Stimulated activated CD8-positive, alpha-beta memory T cell treated with anti-CD3 and anti-CD28 coated beads, Interleukin-7, amount 100 ng/mL, for 48 hours (primary cell): ENCODE results near the gene HTT.
"Not testable (repeated sequence)": the region's sequence is repeated elsewhere in the genome, so short reads cannot be mapped to it uniquely, and the experiment has no call there.

Experiments used
- DNase-seq, 2 donors: peaks; one replicate each; pipeline ENCODE4 v3.0.0-alpha.2; 2020; ENCODE audit warnings: low read depth in 1 of 2; ENCODE audit errors: extremely low read depth in 1 of 2

Gene HTT

DNA sequence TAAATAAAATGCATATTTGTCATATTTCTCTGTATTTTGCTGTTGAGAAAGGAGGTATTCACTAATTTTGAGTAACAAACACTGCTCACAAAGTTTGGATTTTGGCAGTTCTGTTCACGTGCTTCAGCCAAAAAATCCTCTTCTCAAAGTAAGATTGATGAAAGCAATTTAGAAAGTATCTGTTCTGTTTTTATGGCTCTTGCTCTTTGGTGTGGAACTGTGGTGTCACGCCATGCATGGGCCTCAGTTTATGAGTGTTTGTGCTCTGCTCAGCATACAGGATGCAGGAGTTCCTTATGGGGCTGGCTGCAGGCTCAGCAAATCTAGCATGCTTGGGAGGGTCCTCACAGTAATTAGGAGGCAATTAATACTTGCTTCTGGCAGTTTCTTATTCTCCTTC, 3.3 kb downstream of the HTT start:
- peak in 1 of 2 donors; percentile 13 for DNase-seq

DNA sequence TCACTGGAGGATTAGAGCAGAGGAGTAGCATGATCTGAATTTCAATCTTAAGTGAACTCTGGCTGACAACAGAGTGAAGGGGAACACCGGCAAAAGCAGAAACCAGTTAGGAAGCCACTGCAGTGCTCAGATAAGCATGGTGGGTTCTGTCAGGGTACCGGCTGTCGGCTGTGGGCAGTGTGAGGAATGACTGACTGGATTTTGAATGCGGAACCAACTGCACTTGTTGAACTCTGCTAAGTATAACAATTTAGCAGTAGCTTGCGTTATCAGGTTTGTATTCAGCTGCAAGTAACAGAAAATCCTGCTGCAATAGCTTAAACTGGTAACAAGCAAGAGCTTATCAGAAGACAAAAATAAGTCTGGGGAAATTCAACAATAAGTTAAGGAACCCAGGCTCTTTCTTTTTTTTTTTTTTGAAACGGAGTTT, 5.2 kb downstream of the HTT start:
- no peak for DNase-seq

DNA sequence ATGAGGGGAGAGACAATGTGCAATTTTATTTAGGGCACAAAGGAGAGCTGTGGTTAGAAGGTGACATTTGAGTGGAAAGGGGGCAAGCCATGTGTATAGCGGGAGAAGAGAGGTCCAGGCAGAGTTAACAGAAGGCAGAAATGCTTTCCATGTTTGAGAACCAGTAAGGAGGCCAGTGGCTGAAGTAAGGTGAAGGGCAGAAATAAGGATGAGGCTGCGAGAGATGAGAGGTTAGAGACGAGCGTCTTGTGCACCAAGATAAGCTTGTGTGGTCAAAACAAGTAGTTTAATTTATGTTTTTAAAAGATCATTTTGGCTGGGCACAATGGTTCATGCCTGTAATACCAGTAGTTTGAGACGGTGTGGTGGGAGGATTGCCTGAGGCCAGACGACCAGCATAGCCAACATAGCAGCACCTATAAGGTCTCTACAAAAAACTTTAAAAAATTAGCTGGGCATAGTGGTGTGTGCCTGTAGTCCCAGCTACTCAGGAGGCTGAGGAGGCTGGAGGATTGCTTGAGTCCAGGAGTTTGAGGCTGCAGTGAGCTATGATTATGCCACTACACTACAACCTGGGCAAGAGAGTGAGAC, 8.5 kb downstream of the HTT start:
- DNase-seq, result no peak

DNA sequence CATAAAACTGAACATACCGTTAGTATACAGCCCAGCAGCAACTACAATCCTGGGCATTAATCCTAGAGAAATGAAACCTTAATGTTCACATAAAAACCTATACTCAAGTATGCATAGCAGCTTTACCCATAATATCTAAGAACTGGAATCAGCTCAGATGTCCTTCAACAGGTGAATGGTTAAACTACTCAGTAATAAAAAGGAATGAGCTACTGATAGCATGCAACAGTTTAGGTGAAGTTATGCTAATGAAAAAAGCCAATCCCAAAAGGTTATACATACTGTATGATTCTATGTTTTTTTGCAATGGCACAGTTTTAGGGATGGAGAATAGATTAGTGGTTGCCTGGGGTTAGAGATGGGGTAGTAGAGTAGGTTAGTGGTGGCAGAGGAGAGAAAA, 9.3 kb downstream of the HTT start:
- DNase-seq, result no peak

DNA sequence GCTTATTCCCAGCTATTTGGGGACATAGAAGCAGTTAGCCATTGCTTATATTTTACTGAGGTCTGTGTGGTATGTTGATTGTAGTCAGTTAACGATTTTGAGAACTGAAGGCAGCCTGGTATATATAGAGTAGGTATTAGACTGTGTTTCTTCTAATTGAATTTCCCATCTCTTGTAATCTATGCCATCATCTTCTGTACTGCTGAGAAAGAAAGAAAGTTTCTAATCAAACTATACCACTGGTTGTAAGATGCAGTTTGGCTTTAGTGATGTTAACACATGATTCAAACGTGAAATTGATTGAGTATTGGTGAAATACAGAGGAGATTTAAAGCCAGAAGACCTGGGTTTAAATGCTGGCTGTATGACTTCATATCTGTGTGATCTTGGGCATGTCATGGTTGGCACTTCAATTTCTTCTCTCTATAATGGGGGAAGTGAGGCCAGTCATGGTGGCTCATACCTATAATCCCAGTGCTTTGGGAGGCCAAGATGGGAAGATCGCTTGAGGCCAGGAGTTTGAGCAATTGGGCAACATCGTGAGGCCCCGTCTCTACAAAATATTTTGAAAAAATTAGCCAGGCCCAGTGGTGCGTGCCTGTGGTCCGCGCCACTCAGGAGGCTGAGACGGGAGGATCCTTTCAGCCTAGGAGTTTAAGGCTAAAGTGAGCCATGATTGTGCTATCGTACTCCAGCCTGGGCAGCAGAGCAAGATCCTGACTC, 11.6 kb downstream of the HTT start:
- DNase-seq, result no peak

DNA sequence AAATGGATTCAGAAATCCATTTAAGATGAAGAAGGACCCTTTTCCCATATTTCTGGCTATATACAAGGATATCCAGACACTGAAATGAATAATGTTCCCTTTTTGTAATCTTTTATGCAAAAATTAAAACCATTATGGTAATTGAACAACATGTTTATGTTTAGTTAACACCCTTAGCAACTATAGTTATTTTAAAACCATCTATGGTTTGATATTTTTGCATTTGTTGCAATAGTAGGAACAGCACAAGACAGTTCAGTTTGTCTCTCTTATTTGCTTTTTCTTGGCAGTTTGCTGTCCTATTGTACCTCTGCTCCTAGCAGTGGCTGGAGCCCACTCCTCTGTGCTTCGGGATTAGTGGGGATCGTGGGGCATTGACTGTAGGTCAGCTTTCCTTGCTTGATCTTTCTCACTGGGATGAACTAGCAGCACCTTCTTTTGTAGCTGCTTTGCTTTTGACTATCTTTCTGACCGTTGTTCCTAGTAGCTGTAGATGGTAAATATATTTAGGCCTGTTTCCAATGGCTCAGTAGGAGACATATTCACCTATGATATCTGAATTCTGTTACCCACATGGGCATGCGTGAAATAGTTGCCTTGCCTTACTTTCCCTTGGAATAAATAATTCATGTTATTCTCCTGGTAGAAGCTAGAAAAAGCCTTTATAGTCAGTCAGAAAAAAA, 12.8 kb downstream of the HTT start:
- DNase-seq, result no peak

DNA sequence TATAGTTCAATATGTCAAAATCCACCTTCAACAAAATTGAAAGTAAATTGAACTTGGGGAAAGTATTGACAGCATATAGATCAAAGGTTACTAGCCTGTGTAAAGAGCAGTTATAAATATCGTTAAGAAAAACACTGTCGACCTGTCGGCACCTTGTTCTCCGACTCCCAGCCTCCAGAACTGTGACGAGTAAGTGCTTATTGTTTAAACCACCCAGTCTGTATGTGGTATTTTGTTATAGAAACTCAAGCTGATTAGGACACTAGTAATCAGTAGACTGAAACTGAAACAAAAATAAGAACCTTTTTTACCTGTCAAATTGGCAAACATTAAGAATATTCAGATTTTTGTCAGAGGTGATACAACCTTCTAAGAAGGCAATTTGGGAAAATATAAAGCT, 17.0 kb downstream of the HTT start:
- no peak for DNase-seq

DNA sequence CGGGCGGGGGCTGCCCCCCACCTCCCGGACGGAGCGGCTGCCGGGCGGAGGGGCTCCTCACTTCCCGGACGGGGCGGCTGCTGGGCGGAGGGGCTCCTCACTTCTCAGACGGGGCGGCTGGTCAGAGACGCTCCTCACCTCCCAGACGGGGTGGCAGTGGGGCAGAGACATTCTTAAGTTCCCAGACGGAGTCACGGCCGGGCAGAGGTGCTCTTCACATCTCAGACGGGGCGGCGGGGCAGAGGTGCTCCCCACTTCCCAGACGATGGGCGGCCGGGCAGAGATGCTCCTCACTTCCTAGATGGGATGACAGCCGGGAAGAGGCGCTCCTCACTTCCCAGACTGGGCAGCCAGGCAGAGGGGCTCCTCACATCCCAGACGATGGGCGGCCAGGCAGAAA, 20.2 kb downstream of the HTT start:
- not testable (repeated sequence) for DNase-seq

DNA sequence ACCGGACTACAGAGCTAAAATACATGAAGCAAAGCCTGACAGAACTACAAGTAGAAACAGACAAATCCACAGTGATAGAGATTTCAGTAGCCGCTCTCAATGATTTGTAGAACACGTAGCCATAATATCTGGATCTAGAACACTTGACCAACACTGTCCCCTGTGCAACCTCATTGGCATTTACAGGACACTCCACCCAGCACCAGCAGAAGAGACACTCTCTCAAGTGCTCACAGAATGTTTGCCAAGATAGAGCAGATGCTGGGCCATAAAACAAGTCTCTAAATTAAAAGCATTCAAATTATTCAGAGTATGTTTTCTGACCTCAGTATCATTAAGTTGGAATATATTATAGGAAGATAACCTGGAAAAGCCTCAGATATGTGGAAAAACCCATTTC, 21.7 kb downstream of the HTT start:
- DNase-seq, result no peak

DNA sequence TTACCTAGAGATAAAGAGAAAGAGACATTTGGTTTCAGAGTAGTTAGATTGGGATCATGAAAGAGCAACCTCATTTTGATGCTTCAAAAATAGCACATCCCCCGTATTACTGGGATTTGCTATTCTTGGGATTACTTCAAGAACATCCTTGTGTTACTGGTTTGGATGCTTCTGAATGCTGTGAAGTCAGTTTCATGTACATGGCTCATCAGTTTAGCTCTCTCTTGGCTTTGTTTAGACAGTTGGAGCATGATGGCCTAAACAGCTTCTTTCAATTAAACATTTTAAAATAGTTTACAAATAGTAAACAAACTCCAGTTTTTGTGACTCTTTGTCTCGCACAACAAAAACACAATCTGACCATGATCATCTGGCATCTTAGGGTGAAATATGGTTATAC, 23.9 kb downstream of the HTT start:
- no peak for DNase-seq

DNA sequence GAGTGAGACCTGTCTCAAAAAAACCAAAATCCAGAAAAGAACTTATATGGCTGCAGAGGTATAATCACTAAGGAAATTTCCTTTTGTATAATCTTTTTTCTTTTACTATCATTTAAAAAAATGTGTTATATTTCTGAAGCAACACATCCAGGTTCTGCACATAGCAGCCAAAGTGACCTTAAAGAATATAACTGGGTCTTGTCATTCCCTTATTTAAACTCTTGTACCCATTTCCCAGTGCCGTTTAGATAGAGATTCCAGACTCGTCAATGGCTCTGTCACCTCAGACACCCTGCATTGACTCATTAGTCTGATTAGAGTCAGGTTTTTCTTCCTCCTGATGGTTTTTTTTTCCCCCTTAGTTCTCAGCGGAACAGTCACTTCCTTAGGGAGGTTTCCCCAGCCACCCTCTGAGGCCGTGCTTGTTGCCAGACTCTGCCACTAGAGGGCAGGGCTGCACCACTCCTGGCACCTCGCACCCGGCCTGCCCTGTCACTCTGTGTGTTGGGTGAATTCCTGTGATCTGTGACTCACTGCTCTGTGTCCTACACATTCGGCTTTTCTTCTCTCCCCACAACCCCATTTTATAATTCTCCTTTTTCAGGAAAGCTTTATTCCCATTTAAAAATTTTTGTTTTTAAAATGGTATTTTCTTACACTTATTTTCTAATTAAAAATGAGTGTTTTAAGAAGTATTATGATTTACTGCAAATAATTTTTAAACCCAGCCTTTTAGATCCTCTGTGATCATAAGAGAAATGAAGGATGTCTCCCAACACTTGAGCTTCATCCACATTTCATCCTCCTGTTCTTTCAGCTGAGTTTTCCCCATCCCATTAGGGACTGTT, 32.1 kb downstream of the HTT start:
- peak; percentile 78 to 83 for DNase-seq

DNA sequence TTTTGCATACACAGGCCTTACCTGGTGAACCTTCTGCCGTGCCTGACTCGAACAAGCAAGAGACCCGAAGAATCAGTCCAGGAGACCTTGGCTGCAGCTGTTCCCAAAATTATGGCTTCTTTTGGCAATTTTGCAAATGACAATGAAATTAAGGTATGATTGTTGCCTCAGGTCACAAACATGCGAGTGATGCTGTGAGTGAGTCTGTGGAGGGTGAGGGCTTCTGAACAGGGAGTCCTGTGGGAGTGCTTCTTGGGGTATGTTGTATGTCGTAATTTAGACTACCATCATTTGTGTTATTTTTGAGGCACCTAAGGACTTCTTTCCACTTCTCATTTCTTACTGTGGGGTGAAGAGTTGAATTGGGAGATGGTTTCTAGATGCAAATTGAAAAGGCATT, 32.8 kb downstream of the HTT start:
- DNase-seq, result no peak

DNA sequence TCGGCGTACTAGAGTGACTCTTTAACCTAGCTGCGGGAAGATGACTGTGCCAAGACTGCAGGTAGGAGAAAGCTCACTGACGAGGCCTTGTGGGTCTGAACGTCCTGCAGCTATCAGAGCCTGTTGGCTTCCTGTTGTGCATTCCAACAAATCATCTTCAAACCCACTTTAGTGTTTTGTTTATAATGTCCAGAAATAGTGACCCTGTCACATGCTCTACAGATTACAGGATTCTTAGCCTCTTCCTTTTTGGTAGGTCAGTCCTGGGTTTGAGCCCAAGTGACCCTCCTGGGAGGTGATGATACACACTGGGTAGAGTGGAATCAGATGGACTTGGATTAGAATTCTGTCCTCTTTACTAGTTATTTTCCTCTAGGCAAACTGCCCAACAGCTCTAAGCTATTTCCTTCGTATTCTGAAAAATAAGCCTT, 33.2 kb downstream of the HTT start:
- no peak for DNase-seq

DNA sequence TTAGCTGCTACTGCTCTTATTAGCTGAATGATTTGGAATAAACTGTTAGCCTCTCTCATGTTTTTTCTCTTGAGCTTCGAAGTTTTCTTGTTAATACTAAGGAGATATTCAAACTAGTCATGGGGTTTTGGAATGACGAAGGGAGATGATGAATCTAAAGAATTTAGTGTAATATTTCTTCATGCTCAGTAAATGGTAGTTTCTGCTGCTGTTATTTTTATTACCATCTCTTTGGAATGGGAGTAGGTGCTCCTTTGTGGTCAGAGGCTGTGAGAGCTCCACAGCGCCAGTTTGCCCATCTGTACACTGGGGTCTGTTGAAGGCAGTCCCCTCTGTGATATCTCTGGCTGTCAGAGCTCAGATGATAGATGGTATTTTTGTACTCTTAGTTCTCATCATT, 33.7 kb downstream of the HTT start:
- no peak for DNase-seq

DNA sequence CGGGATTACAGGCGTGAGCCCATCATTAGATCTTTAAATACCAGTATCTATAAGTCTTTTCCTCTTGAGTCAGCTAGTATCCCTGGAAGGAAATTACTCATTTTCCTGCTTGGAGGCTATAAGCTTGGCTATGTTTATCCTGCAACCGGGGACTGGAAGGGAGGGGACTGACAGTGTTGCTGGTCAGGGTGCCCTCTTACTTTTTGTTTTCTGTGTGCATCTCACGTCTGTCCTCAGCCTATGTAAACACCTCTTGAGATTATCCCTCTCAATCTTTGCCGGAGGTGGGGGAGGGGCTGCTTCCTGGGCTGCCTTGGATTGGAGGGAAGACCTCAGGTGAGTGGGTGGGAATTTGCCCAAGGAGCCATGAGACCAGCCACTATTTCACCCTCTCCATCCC, 37.0 kb downstream of the HTT start:
- DNase-seq, result no peak

DNA sequence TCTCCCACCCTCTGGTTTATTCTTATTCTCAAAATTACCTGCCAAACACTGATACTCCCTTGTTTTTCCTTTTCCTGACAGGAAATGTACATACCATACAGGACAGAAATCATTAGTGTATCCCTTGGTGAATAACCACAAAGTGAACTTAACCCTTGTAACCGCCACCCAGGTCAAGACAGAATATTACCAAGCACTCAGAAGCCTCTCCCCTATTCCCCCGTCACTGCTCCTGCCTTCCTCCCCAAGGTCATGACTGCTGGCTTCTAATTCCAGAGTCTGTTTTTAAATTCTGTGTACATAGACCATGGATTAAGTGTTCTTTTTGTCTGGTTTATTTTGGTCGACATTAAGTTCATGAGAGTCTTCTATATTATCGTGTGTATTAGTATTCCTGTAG, 37.7 kb downstream of the HTT start:
- DNase-seq, result no peak

DNA sequence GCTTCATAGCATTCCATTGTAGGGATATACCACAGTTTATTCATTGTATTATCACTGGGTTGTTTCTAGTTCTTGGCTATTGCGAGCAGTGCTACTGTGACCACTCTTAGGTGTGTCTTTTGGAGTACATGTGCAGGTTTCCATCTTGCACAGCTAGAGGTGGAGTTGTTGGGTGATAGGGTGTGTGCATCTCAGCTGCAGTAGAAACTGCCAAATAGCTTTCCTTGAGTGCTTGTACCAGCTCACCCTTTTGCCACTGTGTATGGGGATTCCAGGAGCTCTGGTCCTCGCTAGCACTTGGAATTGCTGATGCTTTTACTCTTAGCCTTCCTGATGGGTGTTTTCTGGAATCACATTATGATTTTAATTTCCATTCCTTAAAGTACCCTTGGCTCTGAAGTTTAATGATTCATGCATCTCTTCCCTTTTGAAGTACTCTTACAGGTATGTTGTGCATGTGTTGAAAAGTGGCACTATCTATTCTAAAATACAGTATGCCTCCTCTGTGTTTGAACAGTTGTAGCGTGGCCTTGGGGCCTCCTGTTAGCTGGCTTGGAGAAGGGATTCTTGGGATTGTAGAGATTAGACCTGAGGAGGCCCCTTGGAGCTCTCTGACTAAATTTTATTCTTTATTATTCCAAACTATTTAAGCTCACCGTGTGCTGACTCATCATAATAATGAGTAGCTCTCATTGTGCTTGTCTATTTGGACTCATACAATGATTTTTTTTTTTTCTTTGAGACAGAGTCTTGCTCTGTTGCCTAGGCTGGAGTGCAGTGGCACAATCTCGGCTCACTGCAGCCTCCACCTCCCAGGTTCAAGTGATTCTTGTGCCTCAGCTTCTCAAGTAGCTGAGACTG, 38.4 kb downstream of the HTT start:
- DNase-seq, result no peak

DNA sequence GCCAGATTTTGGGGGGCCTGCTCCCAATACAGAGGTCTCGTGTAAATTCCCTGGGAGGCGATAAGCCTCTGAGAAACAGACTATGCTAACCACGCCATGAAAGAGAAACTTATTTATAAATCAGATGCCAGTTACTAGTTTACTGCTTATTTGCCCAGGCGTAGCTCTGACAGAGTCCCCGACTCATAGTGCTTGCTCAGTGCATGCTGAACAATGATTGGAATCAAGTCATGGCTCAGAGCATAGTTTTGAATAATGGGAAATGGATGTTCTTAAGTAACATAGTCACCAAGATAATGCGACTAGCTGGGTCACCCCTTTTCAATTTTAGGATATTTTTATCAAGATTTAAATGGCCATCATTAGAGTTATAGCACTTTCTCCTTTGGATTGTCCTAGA, 39.9 kb downstream of the HTT start:
- DNase-seq, result no peak

DNA sequence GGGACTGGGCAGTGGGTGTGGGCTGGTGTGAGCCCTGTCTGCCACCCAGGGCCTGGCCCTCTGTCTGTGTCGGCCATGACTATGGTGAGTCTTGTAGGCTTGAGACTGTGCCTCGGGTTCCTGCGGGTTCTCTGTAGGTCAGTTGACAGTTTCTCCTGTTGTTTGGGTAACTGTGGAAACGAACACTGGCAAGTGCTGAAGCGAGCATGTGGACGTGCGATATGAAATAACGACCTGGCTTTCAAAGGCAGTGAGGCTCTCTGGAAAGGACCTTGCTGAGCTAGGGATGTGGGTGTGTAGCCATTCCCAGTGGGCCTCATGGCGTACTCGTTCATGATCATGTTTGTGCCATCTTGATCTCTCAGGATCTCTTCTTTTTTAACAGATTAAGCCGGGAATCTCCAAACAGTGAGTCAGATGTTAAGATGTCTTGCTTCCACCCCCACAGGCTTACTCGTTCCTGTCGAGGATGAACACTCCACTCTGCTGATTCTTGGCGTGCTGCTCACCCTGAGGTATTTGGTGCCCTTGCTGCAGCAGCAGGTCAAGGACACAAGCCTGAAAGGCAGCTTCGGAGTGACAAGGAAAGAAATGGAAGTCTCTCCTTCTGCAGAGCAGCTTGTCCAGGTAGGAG, 41.3 kb downstream of the HTT start:
- no peak for DNase-seq

DNA sequence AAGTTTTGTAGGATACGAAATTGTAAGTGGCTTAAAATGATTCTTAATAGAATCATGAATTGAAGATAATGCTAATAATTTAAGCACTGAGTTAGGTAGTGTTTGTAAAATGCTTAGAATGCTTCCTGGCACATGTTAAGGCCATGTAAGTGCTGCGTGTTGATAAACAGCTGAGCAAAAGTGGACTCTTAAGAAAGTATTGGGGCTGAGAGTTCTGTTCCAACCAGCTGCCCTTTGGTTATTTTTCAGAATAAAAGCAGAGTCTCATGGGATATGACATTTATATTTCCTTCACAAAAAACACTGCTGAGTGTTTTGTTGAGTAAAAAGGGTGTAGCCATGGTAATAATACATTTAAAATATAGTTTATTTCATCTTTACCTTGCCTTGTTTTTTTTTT, 42.5 kb downstream of the HTT start:
- no peak for DNase-seq
